WTC11 (cell line): ENCODE results near the gene GPR176. TPM values are rescaled to one million over a fixed set of nuclear protein-coding genes. Genes with fewer than 3 reads are reported as not detected.

Experiments used
- ATAC-seq: fragments of 200-7000 bp; cut with Tn5 transposase; 2 replicates; pipeline ENCODE4 v1.10.0; 2021; ENCODE audit warnings: mild to moderate bottlenecking, moderate library complexity
- CTCF ChIA-PET: fragments of 300-600 bp; sonication (Branson Sonifier 250); formaldehyde crosslinking; loops from one replicate; lab custom pipeline; 2021; ENCODE audit warnings: antibody characterized with exemption; lab: Charles Lee
- POLR2A ChIA-PET: fragments of 350-600 bp; sonication (Branson Sonifier 250); formaldehyde crosslinking; loops from one replicate; lab custom pipeline; 2021; ENCODE audit warnings: antibody characterized with exemption; lab: Charles Lee
- DNase-seq: peaks from one replicate; pipeline ENCODE4 v3.0.0; 2021; ENCODE audit warnings: low spot score
- H3K27ac Mint-ChIP-seq: 2 replicates; pipeline ENCODE4 v1.8.0; 2021; ENCODE audit warnings: mixed read lengths
- H3K27me3 Mint-ChIP-seq: 2 replicates; pipeline ENCODE4 v1.8.0; 2021; ENCODE audit warnings: low read depth, mild to moderate bottlenecking, moderate library complexity, mixed read lengths
- H3K36me3 Mint-ChIP-seq: 2 replicates; pipeline ENCODE4 v1.8.0; 2021; ENCODE audit warnings: mixed read lengths
- H3K4me1 Mint-ChIP-seq: 2 replicates; pipeline ENCODE4 v1.8.0; 2022; ENCODE audit warnings: mixed read lengths
- H3K4me3 Mint-ChIP-seq: 2 replicates; pipeline ENCODE4 v1.8.0; 2021; ENCODE audit warnings: mild to moderate bottlenecking, moderate library complexity, mixed read lengths
- H3K9me3 Mint-ChIP-seq: 2 replicates; pipeline ENCODE4 v1.8.0; 2021; ENCODE audit warnings: mixed read lengths
- ESRRA ChIP-seq: sonication (generic); formaldehyde crosslinking; IDR thresholded peaks from 2 replicates; pipeline ENCODE4 v1.8.1; 2022; ENCODE audit warnings: mild to moderate bottlenecking, missing genetic modification reagents, borderline replicate concordance
- IRF2 ChIP-seq: sonication (generic); formaldehyde crosslinking; IDR thresholded peaks from 2 replicates; pipeline ENCODE4 v1.8.0; 2022; ENCODE audit warnings: low read depth, missing genetic modification reagents, borderline replicate concordance
- KAT7 ChIP-seq: sonication (generic); formaldehyde crosslinking; IDR thresholded peaks from 2 replicates; pipeline ENCODE4 v1.8.1; 2023; ENCODE audit warnings: missing genetic modification reagents, mild to moderate bottlenecking, borderline replicate concordance
- NR2C2 ChIP-seq: sonication (generic); formaldehyde crosslinking; IDR thresholded peaks from 2 replicates; pipeline ENCODE4 v1.8.0; 2022; ENCODE audit warnings: mild to moderate bottlenecking, missing genetic modification reagents
- RELA ChIP-seq: sonication (generic); formaldehyde crosslinking; IDR thresholded peaks from 2 replicates; pipeline ENCODE4 v1.8.1; 2022; ENCODE audit warnings: missing genetic modification reagents, mild to moderate bottlenecking, borderline replicate concordance
- SMAD3 ChIP-seq: sonication (generic); formaldehyde crosslinking; IDR thresholded peaks from 2 replicates; pipeline ENCODE4 v1.8.0; 2022; ENCODE audit warnings: missing genetic modification reagents, mild to moderate bottlenecking, borderline replicate concordance
- SMAD4 ChIP-seq: sonication (generic); formaldehyde crosslinking; IDR thresholded peaks from 2 replicates; pipeline ENCODE4 v1.8.0; 2022; ENCODE audit warnings: mild to moderate bottlenecking, missing genetic modification reagents
- ZNF219 ChIP-seq: sonication (generic); formaldehyde crosslinking; IDR thresholded peaks from 2 replicates; pipeline ENCODE4 v1.8.0; 2023; ENCODE audit warnings: missing genetic modification reagents, mild to moderate bottlenecking, borderline replicate concordance
- ZNF396 ChIP-seq: fragments of 250-450 bp; sonication (Bioruptor Pico); IDR thresholded peaks from 2 replicates; pipeline ENCODE4 v1.8.0; 2021; ENCODE audit warnings: mild to moderate bottlenecking, moderate library complexity, borderline replicate concordance
- total RNA-seq: library from RNA; stranded (reverse); gene quantifications from 3 replicates; pipeline ENCODE4 v1.2.3, GENCODE V29; 2021
- TF ChIP-seq, protein P1 (sequence below): sonication (generic); formaldehyde crosslinking; IDR thresholded peaks from 2 replicates; pipeline ENCODE4 v1.8.1; 2022; ENCODE audit warnings: mild to moderate bottlenecking, missing genetic modification reagents, moderate library complexity, borderline replicate concordance
- TF ChIP-seq, protein P2 (sequence below): sonication (generic); formaldehyde crosslinking; IDR thresholded peaks from 2 replicates; pipeline ENCODE4 v1.8.0; 2022; ENCODE audit warnings: mild to moderate bottlenecking, missing genetic modification reagents
- TF ChIP-seq, protein P3 (sequence below): sonication (generic); formaldehyde crosslinking; IDR thresholded peaks from 2 replicates; pipeline ENCODE4 v1.8.1; 2023; ENCODE audit warnings: mild to moderate bottlenecking, missing genetic modification reagents, moderate library complexity

GPR176 gene
- total RNA-seq, 1 experiment from 2014 or later, result 117 TPM

DNA sequence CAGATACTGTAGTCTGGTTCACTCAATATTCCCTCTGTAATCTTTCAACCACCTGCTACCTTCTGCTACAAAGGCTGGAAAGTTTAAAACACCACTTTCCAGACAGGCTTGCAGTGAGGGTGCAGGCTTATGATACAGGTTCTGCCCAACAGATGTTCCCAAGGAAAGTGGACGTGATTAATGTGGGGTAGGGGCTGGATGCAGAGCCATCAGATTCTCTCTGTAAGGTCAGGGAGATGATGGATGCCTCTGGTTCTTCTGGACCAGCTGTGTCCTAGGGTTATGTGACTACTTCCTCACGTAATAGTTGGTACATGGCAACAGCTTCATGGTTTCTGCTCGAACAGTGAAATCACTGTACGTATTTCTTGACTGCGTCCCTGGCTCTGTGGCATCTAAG, 11.1 kb downstream of the GPR176 start:
- Mint-ChIP-seq H3K27ac (peak overlapping the region; percentile 43), H3K4me3 (no peak overlapping the region), H3K4me1 (peaks cover 87% of the 10 kb centered on the region), H3K36me3 (peaks cover 10% of the 10 kb centered on the region), H3K9me3 (no peaks in the 10 kb centered on the region), H3K27me3 (no peaks in the 10 kb centered on the region)
- TF ChIP-seq, protein P1, sequence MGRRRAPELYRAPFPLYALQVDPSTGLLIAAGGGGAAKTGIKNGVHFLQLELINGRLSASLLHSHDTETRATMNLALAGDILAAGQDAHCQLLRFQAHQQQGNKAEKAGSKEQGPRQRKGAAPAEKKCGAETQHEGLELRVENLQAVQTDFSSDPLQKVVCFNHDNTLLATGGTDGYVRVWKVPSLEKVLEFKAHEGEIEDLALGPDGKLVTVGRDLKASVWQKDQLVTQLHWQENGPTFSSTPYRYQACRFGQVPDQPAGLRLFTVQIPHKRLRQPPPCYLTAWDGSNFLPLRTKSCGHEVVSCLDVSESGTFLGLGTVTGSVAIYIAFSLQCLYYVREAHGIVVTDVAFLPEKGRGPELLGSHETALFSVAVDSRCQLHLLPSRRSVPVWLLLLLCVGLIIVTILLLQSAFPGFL (CRISPR knock-in tag), result no peak
- TF ChIP-seq KAT7 (CRISPR knock-in tag), result no peak
- TF ChIP-seq, protein P2, sequence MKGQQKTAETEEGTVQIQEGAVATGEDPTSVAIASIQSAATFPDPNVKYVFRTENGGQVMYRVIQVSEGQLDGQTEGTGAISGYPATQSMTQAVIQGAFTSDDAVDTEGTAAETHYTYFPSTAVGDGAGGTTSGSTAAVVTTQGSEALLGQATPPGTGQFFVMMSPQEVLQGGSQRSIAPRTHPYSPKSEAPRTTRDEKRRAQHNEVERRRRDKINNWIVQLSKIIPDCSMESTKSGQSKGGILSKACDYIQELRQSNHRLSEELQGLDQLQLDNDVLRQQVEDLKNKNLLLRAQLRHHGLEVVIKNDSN (CRISPR knock-in tag), result no peak
- no peak for TF ChIP-seq SMAD4 (CRISPR knock-in tag)
- ChIA-PET POLR2A (interaction anchor here (1.7 kb wide), 1 partner anchor 11 kb away, joined by 6 read pairs; the partner anchor contains the start of gene GPR176), CTCF (no interaction called here)
- ATAC-seq (no peak), DNase-seq (no peak)

DNA sequence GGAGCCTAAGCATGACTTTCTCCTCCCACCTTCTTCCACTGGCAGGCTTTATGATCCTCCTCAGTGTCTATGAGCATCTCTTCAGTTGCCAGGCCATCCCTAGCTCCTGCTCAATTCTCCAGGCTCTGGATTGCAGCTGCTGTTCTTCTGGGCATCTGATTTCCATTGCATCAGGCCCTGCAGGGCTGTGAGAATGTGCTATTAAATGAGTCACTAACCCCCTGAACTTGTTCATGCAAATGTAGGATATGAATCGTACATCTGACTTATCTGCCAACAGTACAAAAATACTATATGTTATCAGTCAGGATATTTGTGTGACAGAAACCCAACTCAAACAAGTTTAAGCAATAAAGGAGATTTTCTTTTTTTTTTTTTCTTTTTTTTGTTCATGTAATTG, 11.9 kb downstream of the GPR176 start:
- ChIA-PET CTCF (interaction anchor here (1.3 kb wide), 1 partner anchor 20 kb away, joined by 8 read pairs; no protein-coding TSS in a partner anchor), POLR2A (interaction anchor here (1.4 kb wide), 1 partner anchor 12 kb away, joined by 6 read pairs; the partner anchor contains the start of gene GPR176)
- no peak for ATAC-seq
- Mint-ChIP-seq H3K36me3 (peaks cover 10% of the 10 kb centered on the region), H3K4me1 (peaks cover 90% of the 10 kb centered on the region), H3K27ac (peak overlapping the region; percentile 59), H3K4me3 (peak overlapping the region; percentile 5; the same call in 1 of the 2 replicates), H3K27me3 (no peaks in the 10 kb centered on the region), H3K9me3 (no peaks in the 10 kb centered on the region)
- no peak for TF ChIP-seq IRF2 (CRISPR knock-in tag)
- no peak for TF ChIP-seq SMAD3 (CRISPR knock-in tag)
- TF ChIP-seq RELA (CRISPR knock-in tag), result no peak
- TF ChIP-seq ESRRA, result no peak
- DNase-seq, result no peak

DNA sequence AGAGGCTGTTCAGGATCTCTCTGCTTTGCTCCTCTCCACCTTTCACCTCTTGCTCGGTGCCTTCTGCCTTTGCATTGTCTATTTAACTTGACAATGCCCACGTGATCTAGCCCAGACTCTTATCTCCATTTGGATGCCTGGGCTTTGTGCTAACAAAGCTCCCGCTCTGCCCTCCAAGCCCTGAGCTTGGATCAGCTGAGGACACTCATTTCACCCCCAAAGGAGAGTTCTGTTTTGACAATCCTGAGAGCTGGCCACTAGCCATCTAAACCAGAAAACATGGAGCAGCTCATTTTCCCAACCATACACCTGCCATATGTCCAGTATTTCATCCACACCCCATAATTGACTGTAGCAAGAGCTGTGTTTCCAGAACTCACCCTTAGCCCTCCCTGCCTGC, 12.8 kb downstream of the GPR176 start:
- CTCF ChIA-PET, result interaction anchor here (0.8 to 1.9 kb wide), 5 partner anchors 15 to 70 kb away, joined by 3 to 8 read pairs (median 5); partner anchors contain the start of gene EIF2AK4
- H3K27me3 Mint-ChIP-seq, result no peaks in the 10 kb centered on the region
- no peaks in the 10 kb centered on the region for H3K9me3 Mint-ChIP-seq
- ATAC-seq (no peak), DNase-seq (no peak)
- peaks cover 10% of the 10 kb centered on the region for H3K36me3 Mint-ChIP-seq
- POLR2A ChIA-PET, result interaction anchor here (0.8 to 1.7 kb wide), 3 partner anchors 8 to 19 kb away, joined by 4 to 6 read pairs (median 6); partner anchors contain the start of gene GPR176
- H3K4me1 Mint-ChIP-seq, result peaks cover 90% of the 10 kb centered on the region
- TF ChIP-seq, protein P2 (CRISPR knock-in tag), result peak; percentile 88
- TF ChIP-seq NR2C2, result no peak
- TF ChIP-seq, protein P3, sequence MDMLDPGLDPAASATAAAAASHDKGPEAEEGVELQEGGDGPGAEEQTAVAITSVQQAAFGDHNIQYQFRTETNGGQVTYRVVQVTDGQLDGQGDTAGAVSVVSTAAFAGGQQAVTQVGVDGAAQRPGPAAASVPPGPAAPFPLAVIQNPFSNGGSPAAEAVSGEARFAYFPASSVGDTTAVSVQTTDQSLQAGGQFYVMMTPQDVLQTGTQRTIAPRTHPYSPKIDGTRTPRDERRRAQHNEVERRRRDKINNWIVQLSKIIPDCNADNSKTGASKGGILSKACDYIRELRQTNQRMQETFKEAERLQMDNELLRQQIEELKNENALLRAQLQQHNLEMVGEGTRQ (CRISPR knock-in tag), result peak; percentile 87
- H3K27ac Mint-ChIP-seq, result peak overlapping the region; percentile 86
- peak overlapping the region; percentile 22; the same call in 1 of the 2 replicates for H3K4me3 Mint-ChIP-seq

DNA sequence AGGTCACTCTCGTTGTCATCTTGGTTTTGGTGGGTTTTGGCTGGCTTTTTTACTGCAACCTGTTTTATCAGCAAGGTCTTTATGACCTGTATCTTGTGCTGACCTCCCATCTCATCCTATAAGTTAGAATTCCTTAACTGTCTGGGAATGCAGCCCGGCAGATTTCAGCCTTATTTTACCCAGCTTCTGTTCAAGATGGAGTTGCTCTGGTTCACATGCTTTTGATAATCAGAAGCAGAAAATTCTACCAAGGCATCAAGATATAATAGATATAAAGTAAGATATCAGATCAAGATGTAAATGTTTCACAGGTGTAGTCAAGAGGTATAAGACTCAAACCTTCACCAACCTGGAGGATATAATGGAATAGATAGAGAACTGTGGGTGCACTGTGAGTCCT, 16.0 kb downstream of the GPR176 start:
- no peak for TF ChIP-seq ZNF219
- 0 out of 2 replicates have a peak, but pooled peaks have one; percentile 62 for TF ChIP-seq ZNF396 (CRISPR knock-in tag)
- POLR2A ChIA-PET, result no interaction called here
- CTCF ChIA-PET, result interaction anchor here (1.4 kb wide), 1 partner anchor 15 kb away, joined by 3 read pairs; no protein-coding TSS in a partner anchor
- Mint-ChIP-seq H3K9me3 (no peaks in the 10 kb centered on the region), H3K4me1 (peaks cover 91% of the 10 kb centered on the region), H3K4me3 (no peak overlapping the region), H3K27ac (peak overlapping the region; percentile 64), H3K27me3 (no peaks in the 10 kb centered on the region), H3K36me3 (no peaks in the 10 kb centered on the region)
- no peak for DNase-seq
- no peak for ATAC-seq
